Endothelial cell of umbilical vein (primary cell): ENCODE data around the gene G6PC2.

ENCODE experiments used
- CTCF ChIP-seq, 2 donors: IDR thresholded peaks; 1 replicate in 1 of 2; 2 replicates in 1 of 2; pipeline ENCODE4 v1.5.1; 2011; ENCODE audit warnings: low read length in 2 of 2, mild to moderate bottlenecking in 2 of 2, moderate library complexity in 2 of 2, control low read depth in 1 of 2, inconsistent platforms in 1 of 2, low read depth in 1 of 2; ENCODE audit not compliant: insufficient read depth in 1 of 2; ENCODE audit errors: extremely low read depth in 1 of 2
- EZH2 ChIP-seq: IDR thresholded peaks from 2 replicates; pipeline ENCODE4 v1.6.1; 2012; ENCODE audit warnings: borderline replicate concordance, low read depth, mild to moderate bottlenecking, moderate library complexity, low read length, inconsistent platforms; ENCODE audit not compliant: severe bottlenecking
- JUN ChIP-seq: IDR thresholded peaks from 2 replicates; pipeline ENCODE4 v1.6.1; 2011; ENCODE audit warnings: borderline replicate concordance, low read depth; ENCODE audit not compliant: insufficient read length, insufficient read depth
- MAX ChIP-seq: IDR thresholded peaks from 2 replicates; pipeline ENCODE4 v1.6.1; 2011; ENCODE audit not compliant: insufficient read depth, insufficient read length
- MYC ChIP-seq: IDR thresholded peaks from one replicate; pipeline ENCODE4 v1.6.1; 2011; ENCODE audit warnings: mild to moderate bottlenecking, low read depth, low read length
- POLR2A ChIP-seq: IDR thresholded peaks from 2 replicates; pipeline ENCODE4 v1.6.1; 2012; ENCODE audit warnings: low read depth, mild to moderate bottlenecking, control low read depth, low read length
- POLR2AphosphoS5 ChIP-seq: IDR thresholded peaks from 2 replicates; pipeline ENCODE4 v1.6.1; 2012; ENCODE audit warnings: low read depth, mild to moderate bottlenecking, control low read depth, low read length, moderate library complexity; ENCODE audit not compliant: insufficient read depth

- TF ChIP-seq POLR2A (no peak), CTCF (IDR thresholded peaks at IDR 0.05; ENCODE audit: extremely low read depth in 1 of 2, insufficient read depth in 1 of 2, low read depth in 1 of 2, low read length in 2 of 2) (no peak), EZH2 (no peak), MYC (no peak), POLR2AphosphoS5 (no peak), JUN (no peak), MAX (no peak)
These were observed 34.9 kb downstream of the G6PC2 start for GRCh38 chr2:168935810-168936581.
